Endothelial cell of umbilical vein (primary cell): ENCODE results near the gene ETV4. TPM values are rescaled to one million over a fixed set of nuclear protein-coding genes. Genes with fewer than 3 reads are reported as not detected.

Experiments used
- BruUV-seq: library from RNA; stranded (reverse); fragments of 400-500 nt; replicated peaks from 2 replicates; lab custom pipeline; 2021; lab: Mats Ljungman, UMichigan
- CTCF ChIA-PET: fragments of 300-600, 350-600 bp; sonication (Branson Sonifier 250); formaldehyde crosslinking; loops from one replicate; lab custom pipeline; 2021; ENCODE audit warnings: antibody characterized with exemption, inconsistent platforms; lab: Charles Lee
- POLR2A ChIA-PET: fragments of 300-600, 350-600 bp; sonication (Branson Sonifier 250); formaldehyde crosslinking; loops from one replicate; lab custom pipeline; 2021; ENCODE audit warnings: antibody characterized with exemption, inconsistent platforms; lab: Charles Lee
- DNase-seq: peaks from one replicate; pipeline ENCODE4 v3.0.0-alpha.2; 2011; ENCODE audit warnings: low read depth, low spot score
- FAIRE-seq: peaks from 2 replicates; lab custom pipeline; 2011; peaks lifted over from hg19 to GRCh38; lab: Jason Lieb, UNC
- H2AFZ ChIP-seq: 2 replicates; pipeline ENCODE4 v1.6.0; 2012; ENCODE audit warnings: low read depth, low read length, control low read depth, inconsistent platforms
- H3K27ac ChIP-seq: 2 replicates; pipeline ENCODE4 v1.5.1; 2011; ENCODE audit warnings: low read depth, mild to moderate bottlenecking, control low read depth, low read length, moderate library complexity; ENCODE audit not compliant: insufficient read depth
- H3K27me3 ChIP-seq, 2 experiments: 2 replicates each; pipeline versions ENCODE4 v1.6.0 to v1.6.1; 2011; ENCODE audit warnings: low read length in 2 of 2, mixed read lengths in 1 of 2; ENCODE audit not compliant: control insufficient read depth in 2 of 2, insufficient read depth in 2 of 2
- H3K36me3 ChIP-seq, 2 experiments: 2 replicates in 1 of 2; 3 replicates in 1 of 2; pipeline ENCODE4 v1.5.1; 2011; ENCODE audit warnings: low read length in 2 of 2, mild to moderate bottlenecking in 1 of 2, moderate library complexity in 1 of 2; ENCODE audit not compliant: control insufficient read depth in 2 of 2, insufficient read depth in 2 of 2; ENCODE audit errors: extremely low read depth in 1 of 2
- H3K4me1 ChIP-seq: 3 replicates; pipeline ENCODE4 v1.5.1; 2011; ENCODE audit warnings: mild to moderate bottlenecking, low read length; ENCODE audit not compliant: control insufficient read depth, insufficient read depth; ENCODE audit errors: extremely low read depth
- H3K4me2 ChIP-seq: 2 replicates; pipeline ENCODE4 v1.6.1; 2011; ENCODE audit warnings: low read length, control low read depth, mixed read lengths; ENCODE audit not compliant: insufficient read depth
- H3K4me3 ChIP-seq, 3 experiments: fragments of 200-600 bp in 1 of 3; sonication (generic), shearing (Covaris generic) in 1 of 3; replicated peaks in 1 of 3; 2 replicates each; pipeline ENCODE4 v1.5.1; 2011 to 2016; ENCODE audit warnings: control low read depth in 3 of 3, low read length in 3 of 3, mild to moderate bottlenecking in 2 of 3, inconsistent platforms in 1 of 3, low read depth in 1 of 3, moderate library complexity in 1 of 3; ENCODE audit not compliant: insufficient read depth in 1 of 3
- H3K79me2 ChIP-seq: 2 replicates; pipeline ENCODE4 v1.6.0; 2012; ENCODE audit warnings: low read length, inconsistent platforms; ENCODE audit not compliant: control insufficient read depth, insufficient read depth
- H3K9ac ChIP-seq: replicated peaks from 2 replicates; pipeline ENCODE3; 2011; ENCODE audit warnings: low read length, control low read depth; ENCODE audit not compliant: insufficient read depth; ENCODE audit errors: extremely low read depth
- H3K9me1 ChIP-seq: replicated peaks from 3 replicates; pipeline ENCODE4 v1.6.0; 2011; ENCODE audit warnings: mild to moderate bottlenecking, low read length; ENCODE audit not compliant: control insufficient read depth, insufficient read depth; ENCODE audit errors: extremely low read depth
- H3K9me3 ChIP-seq: replicated peaks from 2 replicates; pipeline ENCODE4 v1.5.1; 2012; ENCODE audit warnings: low read length, inconsistent platforms; ENCODE audit not compliant: control insufficient read depth, insufficient read depth
- H4K20me1 ChIP-seq: replicated peaks from 2 replicates; pipeline ENCODE3; 2011; ENCODE audit warnings: mild to moderate bottlenecking, low read length; ENCODE audit not compliant: control insufficient read depth, insufficient read depth; ENCODE audit errors: extremely low read depth
- CTCF ChIP-seq, 2 donors: IDR thresholded peaks; 1 replicate in 1 of 2; 2 replicates in 1 of 2; pipeline ENCODE4 v1.5.1; 2011; ENCODE audit warnings: low read length in 2 of 2, mild to moderate bottlenecking in 2 of 2, moderate library complexity in 2 of 2, control low read depth in 1 of 2, inconsistent platforms in 1 of 2, low read depth in 1 of 2; ENCODE audit not compliant: insufficient read depth in 1 of 2; ENCODE audit errors: extremely low read depth in 1 of 2
- EZH2 ChIP-seq: IDR thresholded peaks from 2 replicates; pipeline ENCODE4 v1.6.1; 2012; ENCODE audit warnings: borderline replicate concordance, low read depth, mild to moderate bottlenecking, moderate library complexity, low read length, inconsistent platforms; ENCODE audit not compliant: severe bottlenecking
- FOS ChIP-seq: IDR thresholded peaks from 2 replicates; pipeline ENCODE4 v1.6.1; 2011; ENCODE audit warnings: mild to moderate bottlenecking, low read length, moderate library complexity, borderline replicate concordance; ENCODE audit not compliant: insufficient read depth
- GATA2 ChIP-seq: IDR thresholded peaks from 2 replicates; pipeline ENCODE4 v1.7.0; 2011; ENCODE audit warnings: low read depth, mild to moderate bottlenecking, moderate library complexity, mixed read lengths, low read length; ENCODE audit not compliant: insufficient read length, insufficient read depth
- JUN ChIP-seq: IDR thresholded peaks from 2 replicates; pipeline ENCODE4 v1.6.1; 2011; ENCODE audit warnings: borderline replicate concordance, low read depth; ENCODE audit not compliant: insufficient read length, insufficient read depth
- MAX ChIP-seq: IDR thresholded peaks from 2 replicates; pipeline ENCODE4 v1.6.1; 2011; ENCODE audit not compliant: insufficient read depth, insufficient read length
- MYC ChIP-seq: IDR thresholded peaks from one replicate; pipeline ENCODE4 v1.6.1; 2011; ENCODE audit warnings: mild to moderate bottlenecking, low read depth, low read length
- POLR2A ChIP-seq: IDR thresholded peaks from 2 replicates; pipeline ENCODE4 v1.6.1; 2012; ENCODE audit warnings: low read depth, mild to moderate bottlenecking, control low read depth, low read length
- dilution Hi-C: fragments of 300-500 bp; cut with MboI; formaldehyde crosslinking; loops from one replicate; pipeline ENCODE4 v1.15.0; 2019; ENCODE audit warnings: low sequenced_read_pairs; ENCODE audit not compliant: extremely low pct_ligation_motif_present
- intact Hi-C: fragments of 100-400 bp; cut with micrococcal nuclease; formaldehyde crosslinking; loops from one replicate; pipeline ENCODE4 v1.10.0; 2022
- polyA plus RNA-seq, 4 experiments: library from polyadenylated mRNA; depleted of rRNA in 3 of 4; stranded (reverse) in 3 of 4; unstranded in 1 of 4; fragments of >200 nt; gene quantifications; 2 replicates each; pipeline versions ENCODE4 v1.2.1 to v1.2.3, GENCODE V29; 2011 to 2012; ENCODE audit warnings: missing spikeins in 1 of 4
- total RNA-seq: library from RNA; stranded (reverse); gene quantifications from 2 replicates; pipeline ENCODE4 v1.2.3, GENCODE V29; 2021

The ETV4 gene
- total and polyA plus RNA-seq, 2 donors (not counting 3 experiments of a cell fraction or from before 2014, with no cell fraction given), result 7.3 to 32.2 TPM

DNA sequence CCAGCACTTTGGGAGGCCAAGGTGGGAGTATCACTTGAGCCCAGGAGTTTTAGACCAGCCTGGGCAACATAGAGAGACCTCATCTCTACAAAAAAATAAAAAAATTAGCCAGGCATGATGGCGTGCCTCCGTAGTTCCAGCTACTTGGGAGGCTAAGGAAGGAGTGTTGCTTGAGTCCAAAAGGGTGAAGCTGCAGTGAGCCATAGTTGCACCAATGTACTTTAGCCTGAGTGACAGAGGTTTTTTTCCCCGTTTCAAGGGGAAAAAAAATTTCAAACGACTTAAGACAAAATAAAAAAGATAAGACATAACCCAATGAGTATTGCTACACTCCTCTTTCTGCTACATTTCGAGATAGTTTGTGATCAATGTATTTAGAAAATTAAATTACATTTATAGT is 55.5 kb downstream of the ETV4 start:
- dilution Hi-C loops, result no loop called here

More for the DNA sequence above, 55.5 kb downstream of the ETV4 start:
- intact Hi-C loops, result no loop called here
- CTCF ChIA-PET, result interaction anchor here (0.9 to 1.4 kb wide), 2 partner anchors 12 to 97 kb away, joined by 3 read pairs; no protein-coding TSS in a partner anchor
- no peaks in the 10 kb centered on the region for H3K27me3 ChIP-seq
- peaks cover 11 to 20% of the 10 kb centered on the region in 2 experiments for H3K36me3 ChIP-seq
- no peak overlapping the region for H3K4me3 ChIP-seq
- peaks cover 25% of the 10 kb centered on the region for H3K79me2 ChIP-seq
- no peaks in the 10 kb centered on the region for H3K9me1 ChIP-seq
- H3K9me3 ChIP-seq, result no peaks in the 10 kb centered on the region
- no TSS peak for BruUV-seq
- H2AFZ ChIP-seq, result no peak overlapping the region
- H3K9ac ChIP-seq, result no peak overlapping the region
- no peaks in the 10 kb centered on the region for H3K4me1 ChIP-seq
- H3K27ac ChIP-seq, result no peak overlapping the region
- H3K4me2 ChIP-seq, result no peak overlapping the region
- FAIRE-seq, result no peak
- TF ChIP-seq CTCF (IDR thresholded peaks at IDR 0.05; ENCODE audit: extremely low read depth in 1 of 2, insufficient read depth in 1 of 2, low read depth in 1 of 2, low read length in 2 of 2) (no peak), POLR2A (no peak), MYC (no peak), GATA2 (no peak), JUN (no peak), FOS (no peak), MAX (no peak), EZH2 (no peak)
- DNase-seq, result no peak
- H4K20me1 ChIP-seq, result no peaks in the 10 kb centered on the region
- POLR2A ChIA-PET, result no interaction called here
